Brain microvascular endothelial cell (primary cell): Measurements from ENCODE around the gene CRB3.

Experiments used
- DNase-seq: peaks from one replicate; pipeline ENCODE4 v3.0.0-alpha.2; 2020
- H3K27ac ChIP-seq: fragments of 250-450 bp; sonication (Bioruptor Pico); 2 replicates; pipeline ENCODE4 v1.5.1; 2020; ENCODE audit warnings: mild to moderate bottlenecking, moderate library complexity
- H3K27me3 ChIP-seq: fragments of 250-450 bp; sonication (Bioruptor Pico); replicated peaks from 2 replicates; pipeline ENCODE4 v1.5.1; 2020; ENCODE audit warnings: mild to moderate bottlenecking
- H3K36me3 ChIP-seq: fragments of 250-450 bp; sonication (Bioruptor Pico); replicated peaks from 2 replicates; pipeline ENCODE4 v1.5.1; 2020; ENCODE audit warnings: mild to moderate bottlenecking
- H3K4me3 ChIP-seq: 2 replicates; pipeline ENCODE4 v1.5.1; 2011; ENCODE audit warnings: low read depth, mild to moderate bottlenecking, control low read depth, low read length, moderate library complexity
- in situ Hi-C: cut with HindIII; loops from 2 replicates; pipeline ENCODE4 v1.10.0; 2017; ENCODE audit warnings: low sequenced_read_pairs, low pct_ligation_motif_present
- TF ChIP-seq, protein P1 (sequence below): IDR thresholded peaks from 2 replicates; pipeline ENCODE4 v1.5.1; 2011; ENCODE audit warnings: low read depth, mild to moderate bottlenecking, moderate library complexity, low read length, control low read depth, inconsistent platforms; ENCODE audit errors: missing control alignments

CRB3 gene

DNA sequence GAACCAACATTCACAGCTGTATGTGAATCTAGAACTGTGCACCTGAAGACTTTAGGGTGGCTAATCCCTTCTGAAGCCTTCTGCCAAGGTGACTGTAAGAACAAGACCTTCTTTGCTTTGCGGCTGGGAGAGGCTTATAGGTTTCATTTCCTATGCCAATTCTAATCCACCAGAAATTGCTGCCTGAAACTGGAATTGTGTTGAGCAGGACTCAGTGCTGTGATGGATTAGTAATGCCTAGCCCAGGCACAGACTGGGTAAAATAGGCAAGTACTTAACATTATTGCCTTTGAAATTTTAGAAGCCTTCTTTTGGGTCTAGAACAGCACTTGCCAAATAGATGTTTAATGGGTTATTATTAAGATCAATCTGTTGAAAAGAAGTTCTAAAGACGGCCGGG, 16.0 kb upstream of the CRB3 start:
- in situ Hi-C loops: no loop called here
- TF ChIP-seq, protein P1, sequence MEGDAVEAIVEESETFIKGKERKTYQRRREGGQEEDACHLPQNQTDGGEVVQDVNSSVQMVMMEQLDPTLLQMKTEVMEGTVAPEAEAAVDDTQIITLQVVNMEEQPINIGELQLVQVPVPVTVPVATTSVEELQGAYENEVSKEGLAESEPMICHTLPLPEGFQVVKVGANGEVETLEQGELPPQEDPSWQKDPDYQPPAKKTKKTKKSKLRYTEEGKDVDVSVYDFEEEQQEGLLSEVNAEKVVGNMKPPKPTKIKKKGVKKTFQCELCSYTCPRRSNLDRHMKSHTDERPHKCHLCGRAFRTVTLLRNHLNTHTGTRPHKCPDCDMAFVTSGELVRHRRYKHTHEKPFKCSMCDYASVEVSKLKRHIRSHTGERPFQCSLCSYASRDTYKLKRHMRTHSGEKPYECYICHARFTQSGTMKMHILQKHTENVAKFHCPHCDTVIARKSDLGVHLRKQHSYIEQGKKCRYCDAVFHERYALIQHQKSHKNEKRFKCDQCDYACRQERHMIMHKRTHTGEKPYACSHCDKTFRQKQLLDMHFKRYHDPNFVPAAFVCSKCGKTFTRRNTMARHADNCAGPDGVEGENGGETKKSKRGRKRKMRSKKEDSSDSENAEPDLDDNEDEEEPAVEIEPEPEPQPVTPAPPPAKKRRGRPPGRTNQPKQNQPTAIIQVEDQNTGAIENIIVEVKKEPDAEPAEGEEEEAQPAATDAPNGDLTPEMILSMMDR: no peak
- H3K4me3 ChIP-seq: no peak overlapping the region

DNA sequence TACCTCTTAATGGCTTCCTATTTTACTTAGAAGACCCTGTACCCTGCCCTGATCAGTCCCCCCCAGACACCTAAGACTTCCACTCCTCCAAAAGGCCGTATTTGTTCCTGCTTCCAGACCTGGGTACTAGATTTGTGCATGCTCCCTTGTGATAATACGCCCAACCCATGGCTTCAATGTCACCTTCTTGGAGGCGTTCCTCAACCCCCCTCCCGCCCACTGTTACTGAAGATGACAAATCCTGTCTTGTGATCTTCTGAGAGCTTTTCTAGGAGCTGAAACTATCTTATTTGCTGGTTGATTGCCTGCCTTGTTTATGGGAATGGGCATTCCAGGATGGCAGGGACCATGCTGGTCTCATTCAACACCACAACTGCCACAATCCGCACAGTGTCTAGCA, 13.9 kb upstream of the CRB3 start:
- H3K4me3 ChIP-seq: no peak overlapping the region
- peaks cover 9% of the 10 kb centered on the region for H3K36me3 ChIP-seq
- in situ Hi-C loops: no loop called here
- TF ChIP-seq, protein P1: no peak
- no peak for DNase-seq
- no peak overlapping the region for H3K27ac ChIP-seq
- H3K27me3 ChIP-seq: no peaks in the 10 kb centered on the region

More for the DNA sequence above, 16.0 kb upstream of the CRB3 start:
- no peak for DNase-seq
- no peak overlapping the region for H3K27ac ChIP-seq
- no peaks in the 10 kb centered on the region for H3K27me3 ChIP-seq
- no peaks in the 10 kb centered on the region for H3K36me3 ChIP-seq

DNA sequence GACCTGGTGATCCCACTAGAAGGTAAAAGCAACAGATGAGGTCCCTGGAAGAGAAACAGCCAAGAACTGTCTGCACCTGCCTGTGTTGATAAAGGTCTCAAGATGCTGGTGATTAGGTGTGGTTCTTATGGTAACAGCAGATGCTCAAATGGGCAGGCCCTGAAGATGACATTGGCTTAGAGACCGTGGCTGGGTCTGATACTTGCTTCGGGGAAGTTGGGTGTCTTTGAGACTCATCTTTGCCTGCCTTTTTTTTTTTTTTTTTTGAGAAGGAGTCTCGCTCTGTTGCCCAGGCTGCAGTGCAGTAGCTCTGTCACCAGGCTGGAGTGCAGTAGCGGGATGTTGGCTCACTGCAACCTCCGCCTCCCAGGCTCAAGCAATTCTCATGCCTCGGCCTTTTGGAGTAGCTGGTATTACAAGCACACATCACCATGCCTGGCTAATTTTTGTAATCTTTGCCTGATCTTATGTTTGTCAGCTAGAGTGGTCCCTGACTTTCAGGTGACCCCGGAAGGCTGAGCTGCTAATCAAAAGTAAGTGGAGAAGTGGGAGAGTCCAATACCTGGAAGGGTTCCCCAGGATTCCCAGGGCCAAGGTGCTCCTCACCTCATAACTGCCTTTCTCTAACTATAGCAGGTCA, 12.4 kb upstream of the CRB3 start:
- H3K4me3 ChIP-seq: no peak overlapping the region
- H3K36me3 ChIP-seq: peaks cover 9% of the 10 kb centered on the region
- H3K27ac ChIP-seq: no peak overlapping the region
- DNase-seq: no peak
- H3K27me3 ChIP-seq: no peaks in the 10 kb centered on the region
- in situ Hi-C loops: no loop called here
- TF ChIP-seq, protein P1: no peak

DNA sequence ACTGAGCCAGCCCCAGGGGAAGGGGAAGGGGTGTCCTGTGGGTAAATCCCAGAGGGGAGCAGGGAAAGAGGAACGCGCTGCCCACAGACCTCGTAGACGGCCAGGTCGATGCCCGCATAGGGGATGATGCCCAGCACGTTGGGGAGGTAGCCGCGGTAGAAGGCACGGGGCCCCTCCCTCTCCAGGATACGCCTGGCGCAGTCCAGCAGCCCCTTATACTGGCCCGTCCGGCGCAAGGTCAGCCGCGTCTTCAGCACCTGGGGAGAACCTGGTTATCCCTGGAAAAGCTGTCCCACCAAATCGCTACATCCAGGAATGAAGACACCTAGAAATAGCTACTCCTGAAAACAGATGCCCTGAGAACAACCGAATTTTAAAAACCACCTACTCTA, 11.9 kb upstream of the CRB3 start:
- peaks cover 9% of the 10 kb centered on the region for H3K36me3 ChIP-seq
- H3K27me3 ChIP-seq: no peaks in the 10 kb centered on the region
- DNase-seq: no peak
- no peak overlapping the region for H3K4me3 ChIP-seq
- TF ChIP-seq, protein P1: no peak
- in situ Hi-C loops: no loop called here
- H3K27ac ChIP-seq: no peak overlapping the region

DNA sequence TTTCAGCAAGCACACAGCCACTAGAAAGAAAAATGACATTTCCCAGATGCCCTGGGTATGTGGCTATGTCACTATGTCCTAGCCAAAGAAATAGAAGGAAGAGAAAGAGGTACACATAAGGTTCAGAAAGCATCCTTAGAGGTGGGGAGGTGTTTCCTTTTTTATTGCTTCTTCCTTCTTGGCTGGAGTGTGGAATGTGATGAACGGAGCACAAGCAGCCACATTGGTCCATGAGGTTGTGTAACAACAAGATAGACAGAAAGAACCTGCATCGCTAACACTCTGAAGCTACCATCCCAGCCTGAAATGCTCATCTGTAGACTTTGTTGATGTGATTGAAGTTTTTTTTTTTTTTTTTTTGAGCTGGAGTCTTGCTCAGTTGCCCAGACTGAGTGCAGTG, 11.2 kb upstream of the CRB3 start:
- Histone ChIP-seq H3K4me3 (no peak overlapping the region), H3K36me3 (peaks cover 9% of the 10 kb centered on the region), H3K27ac (no peak overlapping the region), H3K27me3 (no peaks in the 10 kb centered on the region)
- no peak for DNase-seq
- TF ChIP-seq, protein P1: no peak
- in situ Hi-C loops: no loop called here

DNA sequence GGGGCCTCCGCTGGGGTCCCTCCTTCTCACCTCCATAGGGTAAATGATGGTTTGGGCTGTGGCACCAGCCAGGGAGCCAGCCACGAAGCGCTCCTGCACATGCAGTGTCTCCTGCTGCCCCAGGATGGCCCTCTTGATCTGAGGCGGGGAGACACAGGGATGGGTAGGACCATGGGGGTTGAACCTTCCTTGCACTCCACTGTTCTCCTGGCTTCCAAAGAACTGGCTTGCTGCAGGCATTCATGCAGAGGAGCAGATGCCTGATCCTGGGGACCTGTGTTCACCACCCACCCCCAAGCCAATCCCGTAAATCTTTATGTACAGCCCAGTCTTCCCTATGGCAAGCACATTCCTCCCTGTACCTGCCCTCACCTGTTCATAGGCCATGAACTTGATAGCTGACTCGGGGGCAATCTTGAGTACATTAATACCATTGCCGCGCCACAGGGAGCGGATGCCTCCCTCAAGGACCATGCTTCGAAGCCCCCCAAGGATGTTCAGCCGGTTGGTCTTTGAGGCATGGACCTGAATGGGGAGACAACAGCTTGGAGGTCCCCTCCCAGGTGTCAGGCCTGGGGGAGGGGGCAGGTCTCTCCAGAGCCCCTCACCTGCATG, 10.0 kb upstream of the CRB3 start:
- in situ Hi-C loops: no loop called here
- Histone ChIP-seq H3K27ac (no peak overlapping the region), H3K27me3 (no peaks in the 10 kb centered on the region), H3K4me3 (no peak overlapping the region), H3K36me3 (peaks cover 9% of the 10 kb centered on the region)
- DNase-seq: no peak
- TF ChIP-seq, protein P1: no peak
